H1 (cell line): ENCODE results near the gene PRR23E. TPM values are rescaled to one million over a fixed set of nuclear protein-coding genes. Genes with fewer than 3 reads are reported as not detected.

Source experiments
- CTCF ChIA-PET: fragments of 300-600 bp; sonication (Branson Sonifier 250); formaldehyde crosslinking; loops from one replicate; lab custom pipeline; 2021; ENCODE audit not compliant: partially characterized antibody; lab: Charles Lee
- POLR2A ChIA-PET: fragments of 300-600 bp; sonication (Branson Sonifier 250); formaldehyde crosslinking; loops from one replicate; lab custom pipeline; 2021; ENCODE audit warnings: inconsistent platforms; ENCODE audit not compliant: partially characterized antibody; lab: Charles Lee
- DNase-seq, 2 experiments: peaks; one replicate each; pipeline versions ENCODE4 v3.0.0 to v3.0.0-alpha.2; 2010 to 2022; ENCODE audit warnings: low spot score in 2 of 2, low read depth in 1 of 2, mixed read lengths in 1 of 2
- FAIRE-seq: peaks from 2 replicates; lab custom pipeline; 2011; peaks lifted over from hg19 to GRCh38; lab: Jason Lieb, UNC
- H2AFZ ChIP-seq: 2 replicates; pipeline ENCODE4 v1.8.1; 2012; ENCODE audit warnings: low read length, inconsistent platforms
- H2AK5ac ChIP-seq: 2 replicates; pipeline ENCODE4 v1.6.1; 2013; ENCODE audit warnings: low read depth, low read length
- H2BK120ac ChIP-seq: replicated peaks from 2 replicates; pipeline ENCODE3; 2013; ENCODE audit warnings: low read depth, low read length, inconsistent platforms
- H2BK12ac ChIP-seq: 2 replicates; pipeline ENCODE4 v1.6.1; 2013; ENCODE audit warnings: low read depth, low read length
- H2BK15ac ChIP-seq: 2 replicates; pipeline ENCODE4 v1.6.1; 2013; ENCODE audit warnings: low read length
- H2BK20ac ChIP-seq: 2 replicates; pipeline ENCODE4 v1.6.1; 2013; ENCODE audit warnings: low read length
- H2BK5ac ChIP-seq: 2 replicates; pipeline ENCODE4 v1.6.1; 2013; ENCODE audit warnings: low read depth, low read length
- H3K14ac ChIP-seq: 2 replicates; pipeline ENCODE4 v1.6.1; 2013; ENCODE audit warnings: inconsistent platforms; ENCODE audit not compliant: insufficient read length
- H3K18ac ChIP-seq: 2 replicates; pipeline ENCODE4 v1.6.1; 2013; ENCODE audit warnings: low read length; ENCODE audit errors: extremely low read depth
- H3K23ac ChIP-seq: 2 replicates; pipeline ENCODE4 v1.6.1; 2013; ENCODE audit warnings: inconsistent platforms; ENCODE audit not compliant: insufficient read length
- H3K23me2 ChIP-seq: 2 replicates; pipeline ENCODE4 v1.6.1; 2013; ENCODE audit warnings: low read depth, low read length
- H3K27ac ChIP-seq: 2 replicates; pipeline ENCODE4 v1.6.1; 2011; ENCODE audit warnings: low read depth, low read length, inconsistent platforms
- H3K27me3 ChIP-seq, 4 experiments: replicated peaks in 1 of 4; 1 replicate in 1 of 4; 2 replicates in 3 of 4; pipeline versions ENCODE4 v1.6.1 to v1.8.1; 2011 to 2013; ENCODE audit warnings: low read length in 3 of 4, mild to moderate bottlenecking in 3 of 4, inconsistent platforms in 2 of 4, mixed read lengths in 2 of 4, moderate library complexity in 1 of 4; ENCODE audit not compliant: control insufficient read depth in 3 of 4, insufficient read depth in 3 of 4; ENCODE audit errors: extremely low read depth in 1 of 4
- H3K36me3 ChIP-seq, 4 experiments: 2 replicates each; pipeline versions ENCODE4 v1.6.1 to v1.8.1; 2011 to 2013; ENCODE audit warnings: mild to moderate bottlenecking in 4 of 4, low read length in 3 of 4, moderate library complexity in 2 of 4, control low read depth in 1 of 4, inconsistent platforms in 1 of 4; ENCODE audit not compliant: insufficient read depth in 4 of 4, control insufficient read depth in 2 of 4
- H3K4ac ChIP-seq: replicated peaks from 2 replicates; pipeline ENCODE3; 2013; ENCODE audit warnings: low read length, low read depth, mixed read lengths, inconsistent platforms; ENCODE audit not compliant: insufficient read length
- H3K4me1 ChIP-seq, 4 experiments: replicated peaks in 1 of 4; 1 replicate in 1 of 4; 2 replicates in 3 of 4; pipeline versions ENCODE4 v1.6.1 to v1.8.1; 2011 to 2013; ENCODE audit warnings: low read length in 3 of 4, inconsistent platforms in 2 of 4, mixed read lengths in 1 of 4; ENCODE audit not compliant: insufficient read depth in 4 of 4, control insufficient read depth in 3 of 4
- H3K4me2 ChIP-seq, 2 experiments: 2 replicates each; pipeline versions ENCODE4 v1.6.1 to v1.8.1; 2011 to 2013; ENCODE audit warnings: low read depth in 2 of 2, low read length in 2 of 2, control low read depth in 1 of 2, inconsistent platforms in 1 of 2, mild to moderate bottlenecking in 1 of 2; ENCODE audit not compliant: insufficient read depth in 1 of 2
- H3K4me3 ChIP-seq, 4 experiments: fragments of 200-600, 300-600 bp in 1 of 4; sonication (generic), shearing (Covaris generic), sonication (Bioruptor Twin) in 1 of 4; 2 replicates each; pipeline versions ENCODE4 v1.5.1 to v1.8.1; 2011 to 2016; ENCODE audit warnings: low read length in 4 of 4, low read depth in 3 of 4, control low read depth in 2 of 4, inconsistent platforms in 2 of 4, mild to moderate bottlenecking in 2 of 4, mixed read lengths in 1 of 4, moderate library complexity in 1 of 4; ENCODE audit not compliant: insufficient read depth in 2 of 4; ENCODE audit errors: extremely low read depth in 1 of 4
- H3K56ac ChIP-seq: replicated peaks from 2 replicates; pipeline ENCODE3; 2013; ENCODE audit warnings: low read depth, mild to moderate bottlenecking, mixed read lengths, low read length, inconsistent platforms; ENCODE audit not compliant: insufficient read length
- H3K79me1 ChIP-seq: 2 replicates; pipeline ENCODE4 v1.6.1; 2013; ENCODE audit warnings: low read depth, low read length, control low read depth
- H3K79me2 ChIP-seq, 2 experiments: 2 replicates each; pipeline versions ENCODE4 v1.6.1 to v1.8.1; 2012 to 2013; ENCODE audit warnings: low read length in 2 of 2, mild to moderate bottlenecking in 2 of 2, inconsistent platforms in 1 of 2; ENCODE audit not compliant: insufficient read depth in 2 of 2, control insufficient read depth in 1 of 2
- H3K9ac ChIP-seq, 4 experiments: replicated peaks in 1 of 4; 1 replicate in 1 of 4; 2 replicates in 3 of 4; pipeline versions ENCODE4 v1.6.1 to v1.8.1; 2011 to 2013; ENCODE audit warnings: low read depth in 3 of 4, low read length in 3 of 4, control low read depth in 2 of 4, mild to moderate bottlenecking in 2 of 4, moderate library complexity in 2 of 4, inconsistent platforms in 1 of 4; ENCODE audit errors: extremely low read depth in 1 of 4
- H3K9me3 ChIP-seq, 2 experiments: 2 replicates each; pipeline versions ENCODE4 v1.6.1 to v1.8.1; 2012 to 2013; ENCODE audit warnings: mild to moderate bottlenecking in 2 of 2, moderate library complexity in 2 of 2, control low read depth in 1 of 2, inconsistent platforms in 1 of 2, low read depth in 1 of 2, low read length in 1 of 2, mixed read lengths in 1 of 2; ENCODE audit not compliant: insufficient read depth in 2 of 2
- H4K20me1 ChIP-seq, 2 experiments: replicated peaks in 1 of 2; 2 replicates each; pipeline versions ENCODE3 to v1.8.1; 2011 to 2013; ENCODE audit warnings: inconsistent platforms in 2 of 2, low read length in 2 of 2, mild to moderate bottlenecking in 1 of 2; ENCODE audit not compliant: insufficient read depth in 2 of 2, control insufficient read depth in 1 of 2
- H4K5ac ChIP-seq: 2 replicates; pipeline ENCODE4 v1.6.1; 2013; ENCODE audit warnings: low read length, low read depth, mixed read lengths, inconsistent platforms; ENCODE audit not compliant: insufficient read length
- H4K8ac ChIP-seq: 2 replicates; pipeline ENCODE4 v1.8.0; 2013; ENCODE audit warnings: mild to moderate bottlenecking, moderate library complexity, low read length, inconsistent platforms; ENCODE audit not compliant: insufficient read depth; ENCODE audit errors: extremely low read depth
- H4K91ac ChIP-seq: replicated peaks from 2 replicates; pipeline ENCODE3; 2013; ENCODE audit warnings: low read length, mixed read lengths, inconsistent platforms; ENCODE audit not compliant: insufficient read length
- BCL11A ChIP-seq, 2 experiments: IDR thresholded peaks; one replicate each; pipeline ENCODE4 v1.6.1; 2011; ENCODE audit warnings: low read depth in 2 of 2, low read length in 2 of 2, mild to moderate bottlenecking in 2 of 2
- E2F6 ChIP-seq: IDR thresholded peaks from 2 replicates; pipeline ENCODE4 v1.6.1; 2012; ENCODE audit warnings: inconsistent platforms
- EGR1 ChIP-seq: IDR thresholded peaks from 2 replicates; pipeline ENCODE4 v1.6.1; 2011; ENCODE audit warnings: low read depth, low read length, borderline replicate concordance
- EP300 ChIP-seq, 2 experiments: IDR thresholded peaks; 1 replicate in 1 of 2; 2 replicates in 1 of 2; pipeline ENCODE4 v1.6.1; 2011 to 2012; ENCODE audit warnings: low read depth in 2 of 2, low read length in 2 of 2, mild to moderate bottlenecking in 2 of 2, borderline replicate concordance in 1 of 2, inconsistent platforms in 1 of 2, moderate library complexity in 1 of 2
- FOSL1 ChIP-seq: IDR thresholded peaks from 2 replicates; pipeline ENCODE4 v1.6.1; 2011; ENCODE audit warnings: mild to moderate bottlenecking, low read depth, low read length, moderate library complexity; ENCODE audit not compliant: insufficient read depth
- GTF2F1 ChIP-seq: IDR thresholded peaks from 2 replicates; pipeline ENCODE4 v1.6.1; 2012; ENCODE audit warnings: low read depth, low read length, improper control_type of control experiment, borderline replicate concordance
- HDAC2 ChIP-seq, 2 experiments: fragments of 300-600 bp in 1 of 2; sonication (generic) in 1 of 2; IDR thresholded peaks; 2 replicates each; pipeline ENCODE4 v1.6.1; 2011 to 2012; ENCODE audit warnings: low read depth in 2 of 2, low read length in 2 of 2, mild to moderate bottlenecking in 2 of 2, moderate library complexity in 2 of 2, borderline replicate concordance in 1 of 2, inconsistent platforms in 1 of 2
- MAX ChIP-seq: IDR thresholded peaks from 2 replicates; pipeline ENCODE4 v1.6.1; 2012; ENCODE audit warnings: inconsistent platforms
- POU5F1 ChIP-seq: IDR thresholded peaks from 2 replicates; pipeline ENCODE4 v1.6.1; 2011; ENCODE audit warnings: low read depth, mild to moderate bottlenecking, low read length, moderate library complexity
- RBBP5 ChIP-seq: IDR thresholded peaks from 2 replicates; pipeline ENCODE4 v1.7.1; 2012; ENCODE audit warnings: low read depth, mild to moderate bottlenecking, inconsistent platforms, low read length, moderate library complexity, borderline replicate concordance
- SAP30 ChIP-seq: fragments of 300-600 bp; sonication (generic); IDR thresholded peaks from 2 replicates; pipeline ENCODE4 v1.7.1; 2012; ENCODE audit warnings: low read length, moderate library complexity, mild to moderate bottlenecking, inconsistent platforms; ENCODE audit not compliant: insufficient read depth, insufficient replicate concordance
- TBP ChIP-seq: IDR thresholded peaks from 2 replicates; pipeline ENCODE4 v1.6.1; 2011; ENCODE audit warnings: low read depth, low read length, improper control_type of control experiment
- WGBS, 2 experiments: shearing (Covaris generic) in 1 of 2; methylation state at CpG; one replicate each; pipeline versions ENCODE4 v1.1.6 to v1.1.7; 2013 to 2015; ENCODE audit warnings: low lambda C conversion rate in 2 of 2, mixed read lengths in 2 of 2, inconsistent platforms in 1 of 2, low coverage in 1 of 2, missing lambda C conversion rate in 1 of 2; ENCODE audit not compliant: insufficient replicate concordance in 2 of 2, insufficient coverage in 1 of 2, insufficient read length in 1 of 2; ENCODE audit errors: extremely low coverage in 1 of 2, missing lambda C conversion rate in 1 of 2; 5-methylcytosine and 5-hydroxymethylcytosine counted together
- polyA plus RNA-seq, 7 experiments: library from polyadenylated mRNA; depleted of rRNA in 3 of 7; stranded (reverse) in 5 of 7; unstranded in 2 of 7; fragments of >200 nt in 5 of 7; fragments of 200-250 nt in 2 of 7; gene quantifications; 1 replicate in 5 of 7; 2 replicates in 1 of 7; 4 replicates in 1 of 7; pipeline versions ENCODE4 v1.2.1 to v1.2.3, GENCODE V29; 2011 to 2013; ENCODE audit warnings: missing spikeins in 2 of 7, mixed read lengths in 2 of 7
- total RNA-seq: library from RNA; stranded (reverse); fragmentation: NEBNext Ultra II Directional; extraction: Animal tissue kit (Norgen Biotek cat#: 25700); gene quantifications from 2 replicates; pipeline ENCODE4 v1.2.1, GENCODE V29; 2021

PRR23E gene
- total and polyA plus RNA-seq, 2 of the 8 experiments (the other 6 are each of a cell fraction or from before 2014, with no cell fraction given) = not detected

GRCh38 chr3:127208483-127209100, 15.7 kb downstream of the PRR23E start:
- 92% methylated on average over 11 of the region's 14 CpGs; no CpG with 5 or more reads in 1 of the 2 experiments for WGBS, 2 experiments
- no peak overlapping the region for H3K27ac ChIP-seq
- no peak for TF ChIP-seq TBP
- TF ChIP-seq HDAC2 (IDR thresholded peaks at IDR 0.05; ENCODE audit: borderline replicate concordance in 1 of 2, low read depth in 2 of 2, low read length in 2 of 2) = no peak
- no peak for TF ChIP-seq MAX
- TF ChIP-seq POU5F1 = no peak
- TF ChIP-seq FOSL1 = no peak
- TF ChIP-seq E2F6 = no peak
- no peak for TF ChIP-seq BCL11A (IDR thresholded peaks at IDR 0.05; ENCODE audit: low read depth in 2 of 2, low read length in 2 of 2)
- TF ChIP-seq EGR1 = no peak
- TF ChIP-seq GTF2F1 = no peak
- TF ChIP-seq EP300 (IDR thresholded peaks at IDR 0.05; ENCODE audit: borderline replicate concordance in 1 of 2, low read depth in 2 of 2, low read length in 2 of 2) = no peak
- no peak for TF ChIP-seq RBBP5
- no peak for TF ChIP-seq SAP30

More at GRCh38 chr3:127208483-127209100, 15.7 kb downstream of the PRR23E start:
- H3K23ac ChIP-seq = no peak overlapping the region
- no peak overlapping the region for H3K18ac ChIP-seq
- no peak overlapping the region for H4K91ac ChIP-seq
- no peak overlapping the region for H2BK12ac ChIP-seq
- POLR2A ChIA-PET = no interaction called here
- H2BK20ac ChIP-seq = no peak overlapping the region
- no peak overlapping the region for H4K8ac ChIP-seq
- H4K5ac ChIP-seq = no peak overlapping the region
- H3K36me3 ChIP-seq = no peaks in the 10 kb centered on the region
- H3K9ac ChIP-seq = no peak overlapping the region
- peaks cover 0 to 1% of the 10 kb centered on the region in 2 experiments for H4K20me1 ChIP-seq
- no peak overlapping the region for H3K14ac ChIP-seq
- H3K56ac ChIP-seq = no peak overlapping the region
- H3K4me2 ChIP-seq = no peak overlapping the region
- CTCF ChIA-PET = no interaction called here
- peaks cover 0 to 5% (median 3%) of the 10 kb centered on the region in 4 experiments; a peak in 5 of 7 replicates for H3K4me1 ChIP-seq
- no peak overlapping the region for H2AK5ac ChIP-seq
- H3K4ac ChIP-seq = no peak overlapping the region
- H3K79me2 ChIP-seq = no peaks in the 10 kb centered on the region
- H2BK15ac ChIP-seq = no peak overlapping the region
- H3K79me1 ChIP-seq = no peaks in the 10 kb centered on the region
- no peak overlapping the region for H2AFZ ChIP-seq
- no peak overlapping the region for H3K4me3 ChIP-seq
- H3K27me3 ChIP-seq = no peaks in the 10 kb centered on the region
- DNase-seq (no peak), FAIRE-seq (no peak)
- no peak overlapping the region for H2BK5ac ChIP-seq
- no peaks in the 10 kb centered on the region for H3K9me3 ChIP-seq
- no peaks in the 10 kb centered on the region for H3K23me2 ChIP-seq
- no peak overlapping the region for H2BK120ac ChIP-seq
